ENCODE results near the gene IL12B. TPM values are rescaled to one million over a fixed set of nuclear protein-coding genes. Genes with fewer than 3 reads are reported as not detected.

IL12B gene
- total RNA-seq, 2 experiments from 2014 or later, result not detected

GRCh38 chr5:159324102-159324755, 6.1 kb downstream of the IL12B start:
- TF ChIP-seq CTCF (IDR thresholded peaks at IDR 0.05), result no peak
- Mint-ChIP-seq H3K9me3 (no peaks in the 10 kb centered on the region), H3K27ac (no peak overlapping the region), H3K4me3 (no peak overlapping the region), H3K36me3 (ENCODE audit: low read depth) (no peaks in the 10 kb centered on the region), H3K4me1 (ENCODE audit: low read depth) (no peaks in the 10 kb centered on the region), H3K27me3 (peaks cover 5% of the 10 kb centered on the region)
- ChIA-PET POLR2A (no interaction called here), CTCF (interaction anchor here (0.6 to 3.6 kb wide), 6 partner anchors 7 to 192 kb away, joined by 3 to 18 read pairs (median 4); no protein-coding TSS in a partner anchor)
- intact Hi-C loops (cut with micrococcal nuclease), result no loop called here
- DNase-seq, result no peak
- ATAC-seq, result no peak

- ATAC-seq, result no peak
- no peak overlapping the region for H3K4me3 Mint-ChIP-seq
- no peaks in the 10 kb centered on the region for H3K9me3 Mint-ChIP-seq
- CTCF ChIA-PET, result no interaction called here
- no peaks in the 10 kb centered on the region for H3K36me3 Mint-ChIP-seq (ENCODE audit: low read depth)
- no peak overlapping the region for H3K27ac Mint-ChIP-seq
- POLR2A ChIA-PET, result no interaction called here
- DNase-seq, result no peak
- no peaks in the 10 kb centered on the region for H3K4me1 Mint-ChIP-seq (ENCODE audit: low read depth)
- peaks cover 5% of the 10 kb centered on the region for H3K27me3 Mint-ChIP-seq
- intact Hi-C loops (cut with micrococcal nuclease), result no loop called here
- no peak for TF ChIP-seq CTCF (IDR thresholded peaks at IDR 0.05)
Measured at GRCh38 chr5:159322180-159322579, 8.1 kb downstream of the IL12B start.

- no peak for TF ChIP-seq CTCF (IDR thresholded peaks at IDR 0.05)
- intact Hi-C loops (cut with micrococcal nuclease), result no loop called here
Measured at GRCh38 chr5:159319832-159320231, 10.5 kb downstream of the IL12B start.

GRCh38 chr5:159319363-159319762, 10.9 kb downstream of the IL12B start:
- Mint-ChIP-seq H3K27ac (no peak overlapping the region), H3K4me1 (ENCODE audit: low read depth) (no peaks in the 10 kb centered on the region), H3K36me3 (ENCODE audit: low read depth) (no peaks in the 10 kb centered on the region), H3K27me3 (no peaks in the 10 kb centered on the region), H3K4me3 (no peak overlapping the region), H3K9me3 (no peaks in the 10 kb centered on the region)
- intact Hi-C loops (cut with micrococcal nuclease), result no loop called here
- ChIA-PET POLR2A (no interaction called here), CTCF (interaction anchor here (0.6 to 1.1 kb wide), 4 partner anchors 12 to 163 kb away, joined by 3 to 4 read pairs (median 3); no protein-coding TSS in a partner anchor)
- no peak for TF ChIP-seq CTCF (IDR thresholded peaks at IDR 0.05)
- DNase-seq (no peak), ATAC-seq (no peak)

More at GRCh38 chr5:159319832-159320231, 10.5 kb downstream of the IL12B start:
- ATAC-seq (no peak), DNase-seq (no peak)
- no peaks in the 10 kb centered on the region for H3K4me1 Mint-ChIP-seq (ENCODE audit: low read depth)
- ChIA-PET CTCF (interaction anchor here (0.6 to 1.4 kb wide), 4 partner anchors 12 to 163 kb away, joined by 3 to 6 read pairs (median 4); no protein-coding TSS in a partner anchor), POLR2A (no interaction called here)
- no peak overlapping the region for H3K4me3 Mint-ChIP-seq
- H3K27ac Mint-ChIP-seq, result no peak overlapping the region
- no peaks in the 10 kb centered on the region for H3K9me3 Mint-ChIP-seq
- H3K36me3 Mint-ChIP-seq (ENCODE audit: low read depth), result no peaks in the 10 kb centered on the region
- peaks cover under 1% of the 10 kb centered on the region for H3K27me3 Mint-ChIP-seq

- peaks cover 3% of the 10 kb centered on the region for H3K27me3 Mint-ChIP-seq
- CTCF ChIA-PET, result interaction anchor here (1.1 to 3.9 kb wide), 7 partner anchors 7 to 186 kb away, joined by 3 to 66 read pairs (median 6); no protein-coding TSS in a partner anchor
Measured at GRCh38 chr5:159318448-159318847, 11.8 kb downstream of the IL12B start.

More at GRCh38 chr5:159318448-159318847, 11.8 kb downstream of the IL12B start:
- no peak for TF ChIP-seq CTCF (IDR thresholded peaks at IDR 0.05)
- intact Hi-C loops (cut with micrococcal nuclease), result no loop called here
- Mint-ChIP-seq H3K36me3 (ENCODE audit: low read depth) (no peaks in the 10 kb centered on the region), H3K9me3 (no peaks in the 10 kb centered on the region), H3K27ac (no peak overlapping the region), H3K4me1 (ENCODE audit: low read depth) (no peaks in the 10 kb centered on the region), H3K4me3 (no peak overlapping the region)
- DNase-seq (no peak), ATAC-seq (no peak)
- POLR2A ChIA-PET, result no interaction called here

All from activated CD8-positive, alpha-beta T cell treated with anti-CD3 and anti-CD28 coated beads for 36 hours (primary cell).